ENCODE measurements around the gene GALNT13.

GRCh38 chr2:154375579-154375931, 503.8 kb downstream of the GALNT13 start:
- TF ChIP-seq, protein P1, sequence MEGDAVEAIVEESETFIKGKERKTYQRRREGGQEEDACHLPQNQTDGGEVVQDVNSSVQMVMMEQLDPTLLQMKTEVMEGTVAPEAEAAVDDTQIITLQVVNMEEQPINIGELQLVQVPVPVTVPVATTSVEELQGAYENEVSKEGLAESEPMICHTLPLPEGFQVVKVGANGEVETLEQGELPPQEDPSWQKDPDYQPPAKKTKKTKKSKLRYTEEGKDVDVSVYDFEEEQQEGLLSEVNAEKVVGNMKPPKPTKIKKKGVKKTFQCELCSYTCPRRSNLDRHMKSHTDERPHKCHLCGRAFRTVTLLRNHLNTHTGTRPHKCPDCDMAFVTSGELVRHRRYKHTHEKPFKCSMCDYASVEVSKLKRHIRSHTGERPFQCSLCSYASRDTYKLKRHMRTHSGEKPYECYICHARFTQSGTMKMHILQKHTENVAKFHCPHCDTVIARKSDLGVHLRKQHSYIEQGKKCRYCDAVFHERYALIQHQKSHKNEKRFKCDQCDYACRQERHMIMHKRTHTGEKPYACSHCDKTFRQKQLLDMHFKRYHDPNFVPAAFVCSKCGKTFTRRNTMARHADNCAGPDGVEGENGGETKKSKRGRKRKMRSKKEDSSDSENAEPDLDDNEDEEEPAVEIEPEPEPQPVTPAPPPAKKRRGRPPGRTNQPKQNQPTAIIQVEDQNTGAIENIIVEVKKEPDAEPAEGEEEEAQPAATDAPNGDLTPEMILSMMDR (IDR thresholded peaks at IDR 0.05; ENCODE audit: insufficient read depth, low read depth, low read length): peak; percentile 35
- no peak for TF ChIP-seq EZH2 (IDR thresholded peaks at IDR 0.05; ENCODE audit: insufficient read depth, low read length)
